IMR-90 (cell line): Measurements from ENCODE around the gene WDR45B. TPM values are rescaled to one million over a fixed set of nuclear protein-coding genes. Genes with fewer than 3 reads are reported as not detected.

Source experiments
- ATAC-seq: fragments of 200-7000 bp; cut with Tn5 transposase; 2 replicates; pipeline ENCODE4 v1.9.1; 2020; ENCODE audit warnings: low read depth, mild to moderate bottlenecking, moderate library complexity
- BruUV-seq: library from RNA; stranded (reverse); fragments of 400-500 nt; replicated peaks from 2 replicates; lab custom pipeline; 2021; lab: Mats Ljungman, UMichigan
- CTCF ChIA-PET: fragments of 300-600 bp; formaldehyde crosslinking; extraction: SDS; loops from one replicate; lab custom pipeline; 2021; ENCODE audit warnings: antibody characterized with exemption; lab: Yijun Ruan, JAX
- POLR2A ChIA-PET: fragments of 300-600 bp; sonication (Branson Sonifier 250); formaldehyde crosslinking; loops from one replicate; lab custom pipeline; 2022; ENCODE audit warnings: antibody characterized with exemption; ENCODE audit not compliant: unreplicated experiment; lab: Charles Lee
- DNase-seq: peaks from one replicate; pipeline ENCODE4 v3.0.0; 2013
- H2AFZ ChIP-seq: replicated peaks from 2 replicates; pipeline ENCODE3; 2013; ENCODE audit warnings: low read length, mild to moderate bottlenecking; ENCODE audit not compliant: poor library complexity
- H2AK5ac ChIP-seq: 2 replicates; pipeline ENCODE4 v1.6.1; 2013; ENCODE audit warnings: low read depth, low read length, inconsistent platforms
- H2AK9ac ChIP-seq: replicated peaks from 2 replicates; pipeline ENCODE3; 2013; ENCODE audit warnings: mild to moderate bottlenecking, low read depth, low read length, moderate library complexity; ENCODE audit not compliant: poor library complexity
- H2BK120ac ChIP-seq: 2 replicates; pipeline ENCODE4 v1.6.1; 2013; ENCODE audit warnings: low read depth, low read length, inconsistent platforms
- H2BK15ac ChIP-seq: 3 replicates; pipeline ENCODE4 v1.6.1; 2013; ENCODE audit warnings: low read depth, low read length, inconsistent platforms
- H2BK20ac ChIP-seq: 2 replicates; pipeline ENCODE4 v1.6.1; 2013; ENCODE audit warnings: low read depth, mild to moderate bottlenecking, inconsistent platforms, low read length, moderate library complexity
- H2BK5ac ChIP-seq: 2 replicates; pipeline ENCODE4 v1.6.1; 2013; ENCODE audit warnings: mild to moderate bottlenecking, low read depth, low read length, inconsistent platforms; ENCODE audit not compliant: poor library complexity, severe bottlenecking
- H3K14ac ChIP-seq: replicated peaks from 2 replicates; pipeline ENCODE4 v1.6.1; 2013; ENCODE audit warnings: low read depth, low read length, inconsistent platforms
- H3K18ac ChIP-seq: 2 replicates; pipeline ENCODE4 v1.6.1; 2013; ENCODE audit warnings: low read depth, low read length, control low read depth
- H3K23ac ChIP-seq: 2 replicates; pipeline ENCODE4 v1.6.1; 2013; ENCODE audit warnings: low read depth, low read length, inconsistent platforms
- H3K27ac ChIP-seq: 2 replicates; pipeline ENCODE4 v1.5.1; 2013; ENCODE audit warnings: mild to moderate bottlenecking, control low read depth, low read length; ENCODE audit not compliant: insufficient read depth
- H3K27me3 ChIP-seq: 2 replicates; pipeline ENCODE4 v1.6.1; 2013; ENCODE audit warnings: low read length; ENCODE audit not compliant: control insufficient read depth, insufficient read depth
- H3K36me3 ChIP-seq: 2 replicates; pipeline ENCODE4 v1.6.1; 2013; ENCODE audit warnings: low read length, mixed read lengths; ENCODE audit not compliant: control insufficient read depth, insufficient read depth
- H3K4ac ChIP-seq: 2 replicates; pipeline ENCODE4 v1.6.1; 2013; ENCODE audit warnings: low read depth, low read length, inconsistent platforms
- H3K4me1 ChIP-seq: 2 replicates; pipeline ENCODE4 v1.6.1; 2013; ENCODE audit warnings: low read length, mixed read lengths; ENCODE audit not compliant: control insufficient read depth, insufficient read depth
- H3K4me2 ChIP-seq: 2 replicates; pipeline ENCODE4 v1.6.1; 2013; ENCODE audit warnings: low read depth, mild to moderate bottlenecking, control low read depth, low read length, moderate library complexity
- H3K4me3 ChIP-seq: 2 replicates; pipeline ENCODE4 v1.5.1; 2013; ENCODE audit warnings: low read depth, mild to moderate bottlenecking, control low read depth, low read length, moderate library complexity; ENCODE audit not compliant: insufficient read depth
- H3K56ac ChIP-seq: 2 replicates; pipeline ENCODE4 v1.6.1; 2013; ENCODE audit warnings: low read length, inconsistent platforms; ENCODE audit not compliant: insufficient read depth; ENCODE audit errors: extremely low read depth
- H3K79me1 ChIP-seq, 2 experiments: 2 replicates each; pipeline ENCODE4 v1.6.1; 2013; ENCODE audit warnings: low read length in 2 of 2, inconsistent platforms in 1 of 2, low read depth in 1 of 2
- H3K9ac ChIP-seq: 2 replicates; pipeline ENCODE4 v1.6.1; 2013; ENCODE audit warnings: low read depth, low read length, control low read depth
- H3K9me1 ChIP-seq: 2 replicates; pipeline ENCODE4 v1.6.1; 2013; ENCODE audit warnings: low read length, inconsistent platforms; ENCODE audit not compliant: insufficient read depth
- H3K9me3 ChIP-seq: 2 replicates; pipeline ENCODE4 v1.6.1; 2013; ENCODE audit warnings: low read length; ENCODE audit not compliant: control insufficient read depth, insufficient read depth
- H4K20me1 ChIP-seq: 2 replicates; pipeline ENCODE4 v1.6.1; 2013; ENCODE audit warnings: low read length, inconsistent platforms; ENCODE audit not compliant: insufficient read depth
- H4K5ac ChIP-seq: 2 replicates; pipeline ENCODE4 v1.6.1; 2013; ENCODE audit warnings: mild to moderate bottlenecking, low read depth, low read length, control low read depth
- H4K8ac ChIP-seq, 2 experiments: 2 replicates each; pipeline ENCODE4 v1.6.1; 2013; ENCODE audit warnings: low read depth in 2 of 2, low read length in 2 of 2, control low read depth in 1 of 2, inconsistent platforms in 1 of 2
- H4K91ac ChIP-seq: 2 replicates; pipeline ENCODE4 v1.6.1; 2013; ENCODE audit warnings: low read depth, low read length, inconsistent platforms; ENCODE audit not compliant: insufficient read depth
- NFE2L2 ChIP-seq: fragments of 150-350 bp; IDR thresholded peaks from 2 replicates; pipeline ENCODE4 v1.6.1; 2016; ENCODE audit warnings: low read depth, mild to moderate bottlenecking, low read length
- RCOR1 ChIP-seq: IDR thresholded peaks from 2 replicates; pipeline ENCODE4 v1.6.1; 2012; ENCODE audit warnings: mild to moderate bottlenecking, low read length, improper control_type of control experiment; ENCODE audit not compliant: insufficient replicate concordance
- WGBS, 2 experiments: methylation state at CpG; one replicate each; pipeline versions ENCODE4 v1.1.5 to v1.1.7; 2013; ENCODE audit warnings: missing lambda C conversion rate in 2 of 2; ENCODE audit not compliant: insufficient read length in 1 of 2; ENCODE audit errors: extremely low coverage in 2 of 2; 5-methylcytosine and 5-hydroxymethylcytosine counted together
- dilution Hi-C: fragments of 300-500 bp; cut with HindIII; formaldehyde crosslinking; loops from one replicate; pipeline ENCODE4 v1.14.3; 2018; ENCODE audit warnings: low sequenced_read_pairs; ENCODE audit not compliant: unreplicated experiment
- in situ Hi-C: fragments of 300-500 bp; cut with MboI; formaldehyde crosslinking; loops from 3 replicates; pipeline ENCODE4 v1.14.3; 2019; ENCODE audit warnings: low sequenced_read_pairs, inconsistent platforms, mixed read lengths
- intact Hi-C: fragments of 100-400 bp; cut with micrococcal nuclease; formaldehyde crosslinking; loops from 2 replicates; pipeline ENCODE4 v1.10.0; 2022
- polyA plus RNA-seq, 3 experiments: library from polyadenylated mRNA; depleted of rRNA; stranded (reverse); fragments of >200 nt; gene quantifications; 2 replicates each; pipeline ENCODE4 v1.2.3, GENCODE V29; 2012; ENCODE audit warnings: low replicate concordance in 1 of 3
- total RNA-seq: library from RNA; depleted of rRNA; stranded (reverse); fragments of >200 nt; gene quantifications from 2 replicates; pipeline ENCODE4 v1.2.3, GENCODE V29; 2012
- TF ChIP-seq, protein P1 (sequence below): fragments of 150-350 bp; IDR thresholded peaks from 2 replicates; pipeline ENCODE4 v1.6.1; 2016; ENCODE audit warnings: low read depth, mild to moderate bottlenecking, low read length, moderate library complexity, borderline replicate concordance

Gene WDR45B
- total and polyA plus RNA-seq, 2 of the 4 experiments (the other 2 are of a cell fraction): 98.2 to 110 TPM

DNA sequence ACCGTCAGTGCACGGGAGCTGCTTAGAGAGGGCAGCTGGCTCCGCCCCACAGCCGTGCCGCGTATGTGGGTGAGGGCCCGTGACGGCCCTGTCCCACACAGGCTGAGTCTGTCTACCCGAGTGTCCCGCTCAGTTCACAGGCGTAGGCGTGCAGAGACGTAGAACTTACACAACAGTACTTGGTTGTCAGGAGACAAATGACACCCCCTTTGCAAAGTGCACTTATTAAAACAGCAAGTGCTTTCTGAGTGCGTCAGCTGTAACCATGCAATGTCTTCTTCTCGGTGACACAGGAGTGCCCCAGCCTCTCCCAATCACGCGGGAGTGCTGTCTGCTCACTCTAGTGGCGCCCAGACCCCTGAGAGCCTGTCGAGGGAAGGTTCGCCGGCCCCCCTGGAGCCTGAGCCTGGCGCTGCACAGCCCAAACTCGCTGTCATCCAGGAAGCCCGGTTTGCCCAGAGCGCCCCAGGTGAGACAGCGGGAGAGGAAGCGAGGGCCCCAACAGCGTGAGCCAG is 64.5 kb downstream of the WDR45B start:
- H3K9me1 ChIP-seq: peaks cover 5% of the 10 kb centered on the region; the same call in 1 of the 2 replicates
- no peak overlapping the region for H2BK20ac ChIP-seq
- H3K9ac ChIP-seq: no peak overlapping the region
- H3K4me1 ChIP-seq: peaks cover 2% of the 10 kb centered on the region; the same call in 1 of the 2 replicates
- H4K91ac ChIP-seq: no peak overlapping the region
- no peak overlapping the region for H4K8ac ChIP-seq
- H3K36me3 ChIP-seq: peaks cover 39% of the 10 kb centered on the region
- H4K5ac ChIP-seq: no peak overlapping the region
- no TSS peak for BruUV-seq
- H4K20me1 ChIP-seq: peaks cover 19% of the 10 kb centered on the region
- no peak overlapping the region for H3K4me2 ChIP-seq
- WGBS, 2 experiments: 99% methylated on average over 11 of the region's 28 CpGs; no CpG with 5 or more reads in 1 of the 2 experiments
- H3K14ac ChIP-seq: no peak overlapping the region
- no peak overlapping the region for H2AK9ac ChIP-seq
- DNase-seq (no peak), ATAC-seq (no peak)
- intact Hi-C loops: no loop called here
- H3K27me3 ChIP-seq: no peaks in the 10 kb centered on the region
- no peak overlapping the region for H2BK15ac ChIP-seq
- TF ChIP-seq NFE2L2 (no peak), RCOR1 (no peak)
- TF ChIP-seq, protein P1, sequence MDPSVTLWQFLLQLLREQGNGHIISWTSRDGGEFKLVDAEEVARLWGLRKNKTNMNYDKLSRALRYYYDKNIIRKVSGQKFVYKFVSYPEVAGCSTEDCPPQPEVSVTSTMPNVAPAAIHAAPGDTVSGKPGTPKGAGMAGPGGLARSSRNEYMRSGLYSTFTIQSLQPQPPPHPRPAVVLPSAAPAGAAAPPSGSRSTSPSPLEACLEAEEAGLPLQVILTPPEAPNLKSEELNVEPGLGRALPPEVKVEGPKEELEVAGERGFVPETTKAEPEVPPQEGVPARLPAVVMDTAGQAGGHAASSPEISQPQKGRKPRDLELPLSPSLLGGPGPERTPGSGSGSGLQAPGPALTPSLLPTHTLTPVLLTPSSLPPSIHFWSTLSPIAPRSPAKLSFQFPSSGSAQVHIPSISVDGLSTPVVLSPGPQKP: no peak
- no peaks in the 10 kb centered on the region for H3K9me3 ChIP-seq
- dilution Hi-C loops: no loop called here
- H3K4me3 ChIP-seq: no peak overlapping the region
- H2AK5ac ChIP-seq: no peak overlapping the region
- peaks cover 12 to 26% of the 10 kb centered on the region in 2 experiments; a peak in 3 of 4 replicates for H3K79me1 ChIP-seq
- no peak overlapping the region for H2AFZ ChIP-seq
- CTCF ChIA-PET: no interaction called here
- H3K18ac ChIP-seq: no peak overlapping the region
- no peak overlapping the region for H2BK5ac ChIP-seq
- POLR2A ChIA-PET: no interaction called here
- in situ Hi-C loops: no loop called here
- no peak overlapping the region for H3K23ac ChIP-seq
- H3K56ac ChIP-seq: no peak overlapping the region
- H3K4ac ChIP-seq: no peak overlapping the region
- H2BK120ac ChIP-seq: no peak overlapping the region
- no peak overlapping the region for H3K27ac ChIP-seq
